AG08396 (cell line): ENCODE data around the gene FCER2.

ENCODE experiments used
- DNase-seq: peaks from one replicate; pipeline ENCODE4 v3.0.0; 2012; ENCODE audit warnings: low spot score, mixed read lengths

Gene FCER2

GRCh38 chr19:7732045-7732444, 30.1 kb upstream of the FCER2 start, which contains the start of gene CLEC4G:
TSS of gene CLEC4G (minus strand) at chr19:7732110. CDS start at chr19:7732102, 8 bp downstream.
- DNase-seq = no peak

GRCh38 chr19:7731615-7732014, 29.7 kb upstream of the FCER2 start:
- no peak for DNase-seq

- DNase-seq = no peak
Measured at GRCh38 chr19:7731218-7731595, 29.3 kb upstream of the FCER2 start.

- DNase-seq = no peak
Measured at GRCh38 chr19:7730286-7731217, 28.6 kb upstream of the FCER2 start.

GRCh38 chr19:7729831-7730285, 27.9 kb upstream of the FCER2 start:
- DNase-seq = no peak

GRCh38 chr19:7729211-7729610, 27.3 kb upstream of the FCER2 start:
- DNase-seq = no peak

- no peak for DNase-seq
Measured at GRCh38 chr19:7725791-7726190, 23.9 kb upstream of the FCER2 start.

- DNase-seq = no peak
Measured at GRCh38 chr19:7722231-7722651, 20.3 kb upstream of the FCER2 start.

- no peak for DNase-seq
Measured at GRCh38 chr19:7720351-7720750, 18.4 kb upstream of the FCER2 start.

- no peak for DNase-seq
Measured at GRCh38 chr19:7718668-7719067, 16.7 kb upstream of the FCER2 start.

- no peak for DNase-seq
Measured at GRCh38 chr19:7716762-7717161, 14.8 kb upstream of the FCER2 start.

- DNase-seq = no peak
Measured at GRCh38 chr19:7715671-7716070, 13.7 kb upstream of the FCER2 start.

GRCh38 chr19:7710616-7711015, 8.7 kb upstream of the FCER2 start:
- no peak for DNase-seq

- no peak for DNase-seq
Measured at GRCh38 chr19:7709932-7710460, 8.1 kb upstream of the FCER2 start.

- DNase-seq = no peak
Measured at GRCh38 chr19:7706955-7707456, 5.1 kb upstream of the FCER2 start.

GRCh38 chr19:7706188-7706954, 4.4 kb upstream of the FCER2 start:
- DNase-seq = no peak

GRCh38 chr19:7705387-7706187, 3.7 kb upstream of the FCER2 start:
- DNase-seq = no peak

- no peak for DNase-seq
Measured at GRCh38 chr19:7704280-7705060, 2.5 kb upstream of the FCER2 start.

GRCh38 chr19:7703332-7703731, 1.4 kb upstream of the FCER2 start:
- DNase-seq = no peak

- no peak for DNase-seq
Measured at GRCh38 chr19:7701049-7701653, 780 bp downstream of the FCER2 start.
